OCI-LY7 (cell line): ENCODE measurements around the gene CMTM4.

Experiments
- CTCF ChIP-seq: fragments of 200-600 bp; sonication (generic); conservative IDR thresholded peaks from 2 replicates; pipeline ENCODE4 v1.5.1; 2014; ENCODE audit warnings: mild to moderate bottlenecking, antibody characterized with exemption, low read length, moderate library complexity, mixed read lengths
- EZH2phosphoT487 ChIP-seq: fragments of 200-600 bp; sonication (generic); IDR thresholded peaks from 2 replicates; pipeline ENCODE4 v1.6.1; 2018; ENCODE audit warnings: low read depth, borderline replicate concordance, mild to moderate bottlenecking, mixed run types, antibody characterized with exemption, low read length, moderate library complexity, mixed read lengths

- no peak for TF ChIP-seq CTCF
- no peak for TF ChIP-seq EZH2phosphoT487
Observed at GRCh38 chr16:66585481-66586239, 110.9 kb downstream of the CMTM4 start.
